Mucosa of gallbladder (tissue), 1 donor: ENCODE data around the gene ZC3H7B. TPM values are rescaled to one million over a fixed set of nuclear protein-coding genes. Genes with fewer than 3 reads are reported as not detected.

Experiments
- DNase-seq: peaks from one replicate; pipeline ENCODE4 v3.0.0-alpha.2; 2020; ENCODE audit warnings: low spot score
- total RNA-seq: library from RNA; stranded (reverse); gene quantifications from one replicate; pipeline ENCODE4 v1.2.1, GENCODE V29; 2021
- donor health status: DM: no; HTN: no; CAD: no.

ZC3H7B gene
- total RNA-seq, 1 donor from 2014 or later, result 80.3 TPM

GRCh38 chr22:41356430-41357028, 55.2 kb downstream of the ZC3H7B start:
- DNase-seq, result no peak

- no peak for DNase-seq
Observed at GRCh38 chr22:41357191-41357590, 55.9 kb downstream of the ZC3H7B start.

- DNase-seq, result no peak
Observed at GRCh38 chr22:41358927-41359326, 57.6 kb downstream of the ZC3H7B start.

GRCh38 chr22:41359376-41359775, 58.1 kb downstream of the ZC3H7B start:
- no peak for DNase-seq

- DNase-seq, result no peak
Observed at GRCh38 chr22:41360126-41360525, 58.8 kb downstream of the ZC3H7B start.

- DNase-seq, result no peak
Observed at GRCh38 chr22:41361716-41362310, 60.5 kb downstream of the ZC3H7B start.

GRCh38 chr22:41362615-41363014, 61.3 kb downstream of the ZC3H7B start:
- no peak for DNase-seq

- DNase-seq, result no peak
Observed at GRCh38 chr22:41364233-41364632, 62.9 kb downstream of the ZC3H7B start.

GRCh38 chr22:41364955-41365354, 63.6 kb downstream of the ZC3H7B start:
- DNase-seq, result no peak

- DNase-seq, result no peak
Observed at GRCh38 chr22:41365425-41365824, 64.1 kb downstream of the ZC3H7B start.

GRCh38 chr22:41366323-41367029, 65.2 kb downstream of the ZC3H7B start:
- no peak for DNase-seq

GRCh38 chr22:41367039-41367679, 65.8 kb downstream of the ZC3H7B start:
- DNase-seq, result peak; percentile 96

GRCh38 chr22:41367680-41368542, 66.6 kb downstream of the ZC3H7B start:
- peak; percentile 33 for DNase-seq

GRCh38 chr22:41368543-41369423, 67.5 kb downstream of the ZC3H7B start:
- no peak for DNase-seq

GRCh38 chr22:41369424-41369745, 68.1 kb downstream of the ZC3H7B start:
- DNase-seq, result no peak

GRCh38 chr22:41369837-41370236, 68.5 kb downstream of the ZC3H7B start:
- DNase-seq, result no peak

GRCh38 chr22:41377846-41378245, 76.5 kb downstream of the ZC3H7B start:
- no peak for DNase-seq

- DNase-seq, result peak; percentile 73
Observed at GRCh38 chr22:41380993-41381328, 79.6 kb downstream of the ZC3H7B start.

- peak; percentile 99 for DNase-seq
Observed at GRCh38 chr22:41381329-41382097, 80.2 kb downstream of the ZC3H7B start, which contains the start of gene TEF. TEF (plus strand) TSS chr22:41381942; CDS start chr22:41382045, 103 bp downstream.

GRCh38 chr22:41382098-41382578, 80.8 kb downstream of the ZC3H7B start:
- DNase-seq, result peak; percentile 49
